BJ (cell line): ENCODE data around the gene R3HDM4. TPM values are rescaled to one million over a fixed set of nuclear protein-coding genes. Genes with fewer than 3 reads are reported as not detected.

ENCODE experiments used
- CTCF ChIA-PET: fragments of 350-600 bp; formaldehyde crosslinking; extraction: SDS; loops from one replicate; lab custom pipeline; 2021; ENCODE audit warnings: antibody characterized with exemption, inconsistent platforms; lab: Yijun Ruan, JAX
- POLR2A ChIA-PET: fragments of 300-600 bp; sonication (Branson Sonifier 250); formaldehyde crosslinking; extraction: SDS; loops from one replicate; lab custom pipeline; 2021; ENCODE audit warnings: antibody characterized with exemption; lab: Charles Lee
- DNase-seq: peaks from one replicate; pipeline ENCODE4 v3.0.0-alpha.2; 2011; ENCODE audit warnings: low read depth
- H3K27me3 ChIP-seq: 2 replicates; pipeline ENCODE4 v1.6.0; 2011; ENCODE audit warnings: low read length; ENCODE audit not compliant: control insufficient read depth, insufficient read depth
- H3K36me3 ChIP-seq: 2 replicates; pipeline ENCODE4 v1.5.1; 2011; ENCODE audit warnings: low read length; ENCODE audit not compliant: control insufficient read depth, insufficient read depth
- H3K4me3 ChIP-seq: 2 replicates; pipeline ENCODE4 v1.5.1; 2011; ENCODE audit warnings: low read depth, mild to moderate bottlenecking, control low read depth, low read length
- polyA plus RNA-seq: library from polyadenylated mRNA; depleted of rRNA; stranded (reverse); fragments of >200 nt; gene quantifications from 2 replicates; pipeline ENCODE4 v1.2.3, GENCODE V29; 2011
- TF ChIP-seq, protein P1 (sequence below): IDR thresholded peaks from 2 replicates; pipeline ENCODE4 v1.5.1; 2011; ENCODE audit warnings: low read depth, mild to moderate bottlenecking, control low read depth, inconsistent platforms, low read length, moderate library complexity; ENCODE audit not compliant: insufficient read depth

Gene R3HDM4
- polyA plus RNA-seq, 1 experiment = 46.6 TPM

DNA sequence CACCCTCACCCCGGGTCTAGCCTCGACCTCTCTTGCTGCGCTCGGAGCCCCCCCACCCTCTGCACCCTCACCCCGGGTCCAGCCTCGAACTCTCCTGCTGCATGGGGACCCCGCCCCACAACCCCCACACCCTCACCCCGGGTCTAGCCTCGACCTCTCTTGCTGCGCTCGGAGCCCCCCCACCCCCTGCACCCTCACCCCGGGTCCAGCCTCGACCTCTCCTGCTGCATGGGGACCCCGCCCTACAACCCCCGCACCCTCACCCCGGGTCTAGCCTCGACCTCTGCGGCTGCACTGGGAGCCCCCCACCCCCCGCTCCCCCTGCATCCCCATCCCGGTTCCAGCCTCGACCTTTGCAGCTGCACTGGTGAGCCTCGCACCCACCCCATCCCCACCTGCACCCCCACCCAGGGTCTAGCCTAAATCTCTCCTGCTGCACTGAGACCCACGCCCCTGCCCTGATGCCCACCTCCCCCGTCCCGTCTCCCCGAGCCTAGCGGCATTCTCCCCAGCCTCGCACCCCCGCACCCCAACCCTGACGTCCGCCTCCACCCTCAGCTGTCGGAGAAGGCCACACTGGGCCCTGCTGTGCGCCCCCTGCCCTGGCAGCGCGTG is 51.8 kb downstream of the R3HDM4 start:
- H3K27me3 ChIP-seq = no peaks in the 10 kb centered on the region

DNA sequence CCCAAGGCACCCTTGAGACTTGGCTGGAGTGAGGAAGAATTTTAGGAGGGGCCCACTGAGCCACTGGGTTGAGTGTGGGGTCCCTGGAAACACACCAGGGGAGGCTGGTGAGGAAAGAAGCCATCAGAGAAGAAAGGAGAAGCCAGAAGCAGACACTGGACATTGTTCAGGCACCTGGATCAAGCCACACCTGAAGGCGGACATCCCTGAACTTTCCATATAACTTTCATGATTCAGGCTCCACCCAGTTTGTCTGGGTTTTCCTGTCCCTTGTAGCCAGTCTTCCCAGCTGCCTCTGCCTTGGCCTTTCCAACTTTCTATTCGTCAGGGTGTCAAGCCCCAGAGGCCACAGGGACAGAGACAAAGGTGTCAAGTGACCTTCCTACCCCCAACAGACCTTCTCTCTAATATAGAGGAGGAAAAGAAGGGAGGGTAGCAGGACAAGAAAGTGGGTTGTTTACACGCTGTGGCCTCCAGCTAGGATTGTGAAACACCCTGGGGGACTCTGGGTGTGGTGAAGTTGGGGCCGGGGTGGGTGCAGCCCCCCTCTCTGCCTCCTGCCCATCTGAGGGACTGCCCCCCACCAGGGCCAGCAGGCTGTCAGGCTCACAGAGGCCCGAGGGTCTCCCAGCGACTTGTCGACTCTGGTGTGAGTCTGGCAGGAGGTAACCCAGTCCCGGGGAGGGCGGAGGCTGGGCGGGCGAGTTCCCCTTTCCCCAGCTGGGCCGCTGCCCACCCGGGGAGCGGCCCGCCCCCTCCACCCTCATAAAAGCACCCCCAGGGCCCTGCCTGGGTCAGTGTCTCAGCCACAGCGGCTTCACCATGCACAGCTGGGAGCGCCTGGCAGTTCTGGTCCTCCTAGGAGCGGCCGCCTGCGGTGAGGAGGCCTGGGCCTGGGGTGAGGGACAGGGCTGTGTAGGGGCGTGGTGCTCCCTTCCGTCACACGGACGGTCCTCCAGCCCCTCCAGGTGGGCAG is 53.9 kb downstream of the R3HDM4 start, which contains the start of gene CFD:
Gene CFD (plus strand): TSS at position 797 of the 976 bp plus-strand sequence. CDS start 26 bp downstream, at position 823.
- CTCF ChIA-PET = interaction anchor here (0.6 to 1.8 kb wide), 9 partner anchors 8 to 142 kb away, joined by 3 to 5 read pairs (median 3); no protein-coding TSS in a partner anchor
- TF ChIP-seq, protein P1, sequence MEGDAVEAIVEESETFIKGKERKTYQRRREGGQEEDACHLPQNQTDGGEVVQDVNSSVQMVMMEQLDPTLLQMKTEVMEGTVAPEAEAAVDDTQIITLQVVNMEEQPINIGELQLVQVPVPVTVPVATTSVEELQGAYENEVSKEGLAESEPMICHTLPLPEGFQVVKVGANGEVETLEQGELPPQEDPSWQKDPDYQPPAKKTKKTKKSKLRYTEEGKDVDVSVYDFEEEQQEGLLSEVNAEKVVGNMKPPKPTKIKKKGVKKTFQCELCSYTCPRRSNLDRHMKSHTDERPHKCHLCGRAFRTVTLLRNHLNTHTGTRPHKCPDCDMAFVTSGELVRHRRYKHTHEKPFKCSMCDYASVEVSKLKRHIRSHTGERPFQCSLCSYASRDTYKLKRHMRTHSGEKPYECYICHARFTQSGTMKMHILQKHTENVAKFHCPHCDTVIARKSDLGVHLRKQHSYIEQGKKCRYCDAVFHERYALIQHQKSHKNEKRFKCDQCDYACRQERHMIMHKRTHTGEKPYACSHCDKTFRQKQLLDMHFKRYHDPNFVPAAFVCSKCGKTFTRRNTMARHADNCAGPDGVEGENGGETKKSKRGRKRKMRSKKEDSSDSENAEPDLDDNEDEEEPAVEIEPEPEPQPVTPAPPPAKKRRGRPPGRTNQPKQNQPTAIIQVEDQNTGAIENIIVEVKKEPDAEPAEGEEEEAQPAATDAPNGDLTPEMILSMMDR = no peak
- peak within 1 kb of the TSS; percentile 44 for H3K4me3 ChIP-seq
- POLR2A ChIA-PET = no interaction called here
- no peaks in the 10 kb centered on the region for H3K27me3 ChIP-seq
- H3K36me3 ChIP-seq = no peaks in the 10 kb centered on the region
- DNase-seq = no peak

More for the DNA sequence above, 51.8 kb downstream of the R3HDM4 start:
- ChIA-PET CTCF (interaction anchor here (0.6 to 1.3 kb wide), 2 partner anchors 91 to 233 kb away, joined by 3 read pairs; no protein-coding TSS in a partner anchor), POLR2A (no interaction called here)
- TF ChIP-seq, protein P1 = no peak
- Histone ChIP-seq H3K36me3 (no peaks in the 10 kb centered on the region), H3K4me3 (no peak overlapping the region; the same call in 1 of the 2 replicates)
- no peak for DNase-seq

DNA sequence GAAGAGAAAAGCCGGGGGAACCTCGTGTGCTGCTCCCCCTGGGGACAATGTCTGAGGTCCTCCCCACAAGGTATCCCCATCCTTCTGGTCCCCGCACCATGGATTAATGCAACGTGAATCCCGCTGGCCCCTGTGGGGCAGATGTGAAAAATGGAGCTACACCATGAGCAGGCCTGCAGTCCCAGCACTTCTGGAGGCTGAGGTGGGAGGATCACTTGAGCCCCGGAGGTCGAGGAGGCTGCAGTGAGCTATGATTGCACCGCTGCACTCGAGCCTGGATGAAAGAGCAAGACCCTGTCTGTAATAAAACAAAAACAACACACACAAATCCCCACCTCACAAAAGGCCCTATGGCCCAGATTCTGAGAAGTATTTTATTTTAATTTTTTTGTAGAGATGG is 54.7 kb downstream of the R3HDM4 start:
- ChIA-PET POLR2A (no interaction called here), CTCF (interaction anchor here (0.6 to 1.5 kb wide), 5 partner anchors 9 to 143 kb away, joined by 3 to 4 read pairs (median 3); no protein-coding TSS in a partner anchor)
- Histone ChIP-seq H3K36me3 (no peaks in the 10 kb centered on the region), H3K4me3 (no peak overlapping the region), H3K27me3 (no peaks in the 10 kb centered on the region)
- DNase-seq = no peak
- TF ChIP-seq, protein P1 = no peak

DNA sequence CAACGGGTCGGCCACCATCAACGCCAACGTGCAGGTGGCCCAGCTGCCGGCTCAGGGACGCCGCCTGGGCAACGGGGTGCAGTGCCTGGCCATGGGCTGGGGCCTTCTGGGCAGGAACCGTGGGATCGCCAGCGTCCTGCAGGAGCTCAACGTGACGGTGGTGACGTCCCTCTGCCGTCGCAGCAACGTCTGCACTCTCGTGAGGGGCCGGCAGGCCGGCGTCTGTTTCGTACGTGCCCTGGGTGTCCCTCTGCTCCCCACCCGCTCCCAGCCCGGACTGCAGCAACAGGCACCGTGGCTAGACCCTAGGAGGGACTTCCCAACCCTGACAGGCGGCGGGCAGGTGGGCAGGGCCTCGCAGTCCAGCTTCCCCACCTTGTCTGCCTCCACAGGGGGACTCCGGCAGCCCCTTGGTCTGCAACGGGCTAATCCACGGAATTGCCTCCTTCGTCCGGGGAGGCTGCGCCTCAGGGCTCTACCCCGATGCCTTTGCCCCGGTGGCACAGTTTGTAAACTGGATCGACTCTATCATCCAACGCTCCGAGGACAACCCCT is 57.4 kb downstream of the R3HDM4 start:
- CTCF ChIA-PET = interaction anchor here (0.6 to 1.9 kb wide), 11 partner anchors 10 to 337 kb away, joined by 3 to 12 read pairs (median 3); partner anchors contain the start of genes PRTN3, RNF126 and WDR18
- Histone ChIP-seq H3K4me3 (no peak overlapping the region), H3K36me3 (no peaks in the 10 kb centered on the region), H3K27me3 (no peaks in the 10 kb centered on the region)
- POLR2A ChIA-PET = no interaction called here
- DNase-seq = no peak
- TF ChIP-seq, protein P1 = no peak
